EL (cell line): ENCODE results near the gene SETD6.
"Not testable (repeated sequence)": the region's sequence is repeated elsewhere in the genome, so short reads cannot be mapped to it uniquely, and the experiment has no call there.

Source experiments
- DNase-seq: peaks from one replicate; pipeline ENCODE4 v3.0.0-alpha.2; 2016

Gene SETD6

GRCh38 chr16:58515125-58515870 is at the start of gene SETD6:
TSS of gene SETD6 (plus strand) at chr16:58515517. CDS start at chr16:58515538, 21 bp downstream.
- DNase-seq: peak; percentile 83

- no peak for DNase-seq
These were observed 49.5 kb upstream of the SETD6 start for GRCh38 chr16:58465817-58466216.

- DNase-seq: no peak
These were observed 48.9 kb upstream of the SETD6 start for GRCh38 chr16:58466396-58466795.

GRCh38 chr16:58467905-58468304 is 47.4 kb upstream of the SETD6 start:
- no peak for DNase-seq

- no peak for DNase-seq
These were observed 43.9 kb upstream of the SETD6 start for GRCh38 chr16:58471209-58471975.

- DNase-seq: no peak
These were observed 43.1 kb upstream of the SETD6 start for GRCh38 chr16:58472266-58472665.

GRCh38 chr16:58472827-58473226 is 42.5 kb upstream of the SETD6 start:
- DNase-seq: no peak

- no peak for DNase-seq
These were observed 41.0 kb upstream of the SETD6 start for GRCh38 chr16:58474296-58474695.

GRCh38 chr16:58475091-58475619 is 40.2 kb upstream of the SETD6 start:
- no peak for DNase-seq

- DNase-seq: no peak
These were observed 38.5 kb upstream of the SETD6 start for GRCh38 chr16:58476791-58477190.

GRCh38 chr16:58478427-58478826 is 36.9 kb upstream of the SETD6 start:
- DNase-seq: no peak

GRCh38 chr16:58481226-58481869 is 34.0 kb upstream of the SETD6 start:
- DNase-seq: no peak

- peak; percentile 38 for DNase-seq
These were observed 33.4 kb upstream of the SETD6 start for GRCh38 chr16:58481931-58482330.

GRCh38 chr16:58485184-58485887 is 30.0 kb upstream of the SETD6 start:
- no peak for DNase-seq

- DNase-seq: peak; percentile 76
These were observed 27.6 kb upstream of the SETD6 start for GRCh38 chr16:58487566-58488351.

GRCh38 chr16:58488531-58488930 is 26.8 kb upstream of the SETD6 start:
- DNase-seq: no peak

- no peak for DNase-seq
These were observed 25.3 kb upstream of the SETD6 start for GRCh38 chr16:58490065-58490464.

- not testable (repeated sequence) for DNase-seq
These were observed 24.8 kb upstream of the SETD6 start for GRCh38 chr16:58490539-58490938.

- no peak for DNase-seq
These were observed 23.3 kb upstream of the SETD6 start for GRCh38 chr16:58492066-58492465.

- no peak for DNase-seq
These were observed 22.6 kb upstream of the SETD6 start for GRCh38 chr16:58492735-58493134.

GRCh38 chr16:58493756-58494431 is 21.4 kb upstream of the SETD6 start:
- DNase-seq: no peak
